ENCODE results near the gene TTLL13. TPM values are rescaled to one million over a fixed set of nuclear protein-coding genes. Genes with fewer than 3 reads are reported as not detected.
A peak's percentile ranks its signal among the peaks of the same experiment; 100 is the strongest.

TTLL13 gene, protein sequence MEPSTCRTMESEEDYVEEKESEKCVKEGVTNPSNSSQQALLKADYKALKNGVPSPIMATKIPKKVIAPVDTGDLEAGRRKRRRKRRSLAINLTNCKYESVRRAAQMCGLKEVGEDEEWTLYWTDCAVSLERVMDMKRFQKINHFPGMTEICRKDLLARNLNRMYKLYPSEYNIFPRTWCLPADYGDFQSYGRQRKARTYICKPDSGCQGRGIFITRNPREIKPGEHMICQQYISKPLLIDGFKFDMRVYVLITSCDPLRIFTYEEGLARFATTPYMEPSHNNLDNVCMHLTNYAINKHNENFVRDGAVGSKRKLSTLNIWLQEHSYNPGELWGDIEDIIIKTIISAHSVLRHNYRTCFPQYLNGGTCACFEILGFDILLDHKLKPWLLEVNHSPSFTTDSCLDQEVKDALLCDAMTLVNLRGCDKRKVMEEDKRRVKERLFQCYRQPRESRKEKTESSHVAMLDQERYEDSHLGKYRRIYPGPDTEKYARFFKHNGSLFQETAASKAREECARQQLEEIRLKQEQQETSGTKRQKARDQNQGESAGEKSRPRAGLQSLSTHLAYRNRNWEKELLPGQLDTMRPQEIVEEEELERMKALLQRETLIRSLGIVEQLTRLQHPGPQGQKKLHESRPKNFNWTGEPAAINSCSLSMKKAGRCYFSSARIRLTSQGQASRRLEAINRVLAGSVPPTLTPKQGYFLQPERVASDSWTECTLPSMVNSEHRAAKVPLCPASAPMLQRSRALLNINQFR
- total RNA-seq (2014; rRNA removed; shearing (Covaris generic)) = 0.10 and 0.43 TPM in 2 replicates
- polyA plus RNA-seq (2014; cell fraction: nucleus; rRNA removed) = 0.26 TPM in 1 of 2 replicates, not detected in the other

GRCh38 chr15:90249203-90249863 is at the start of gene TTLL13:
Gene TTLL13 (plus strand): TSS chr15:90249556. CDS start chr15:90250631, 1,075 bp downstream.
- peak; percentile 88 for DNase-seq (ENCODE audit: extremely low read depth, low read depth)

- DNase-seq (ENCODE audit: extremely low read depth, low read depth) = no peak
These were observed 48.7 kb upstream of the TTLL13 start for GRCh38 chr15:90200534-90201129.

DNA sequence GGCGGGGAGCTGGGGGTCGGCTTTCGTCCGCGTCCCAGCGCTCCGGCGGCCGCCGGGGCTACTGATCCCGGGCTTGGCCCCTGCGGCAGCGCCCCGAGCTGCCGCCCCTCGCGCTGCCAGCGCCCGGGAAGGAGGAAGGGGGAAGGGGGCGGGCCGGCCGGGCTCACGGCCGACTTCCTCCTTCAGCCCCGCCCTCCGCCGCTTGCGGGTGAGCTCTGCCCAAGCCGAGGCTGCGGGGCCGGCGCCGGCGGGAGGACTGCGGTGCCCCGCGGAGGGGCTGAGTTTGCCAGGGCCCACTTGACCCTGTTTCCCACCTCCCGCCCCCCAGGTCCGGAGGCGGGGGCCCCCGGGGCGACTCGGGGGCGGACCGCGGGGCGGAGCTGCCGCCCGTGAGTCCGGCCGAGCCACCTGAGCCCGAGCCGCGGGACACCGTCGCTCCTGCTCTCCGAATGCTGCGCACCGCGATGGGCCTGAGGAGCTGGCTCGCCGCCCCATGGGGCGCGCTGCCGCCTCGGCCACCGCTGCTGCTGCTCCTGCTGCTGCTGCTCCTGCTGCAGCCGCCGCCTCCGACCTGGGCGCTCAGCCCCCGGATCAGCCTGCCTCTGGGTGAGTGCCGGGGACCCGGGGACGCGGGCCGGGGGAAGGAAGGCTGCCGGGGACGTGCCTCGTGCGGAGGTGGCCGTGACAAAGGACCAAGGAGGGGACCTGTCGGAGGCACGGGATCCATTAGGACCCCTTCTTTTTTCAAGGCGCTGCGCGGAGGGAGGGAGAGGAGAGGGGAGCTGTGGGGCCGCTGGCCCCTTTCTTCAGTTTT is 48.0 kb upstream of the TTLL13 start, which contains the start of gene SEMA4B:
SEMA4B (plus strand) TSS at position 201 of the 814 bp plus-strand sequence; CDS start at position 450, 249 bp downstream.
- DNase-seq (ENCODE audit: extremely low read depth, low read depth) = no peak

DNA sequence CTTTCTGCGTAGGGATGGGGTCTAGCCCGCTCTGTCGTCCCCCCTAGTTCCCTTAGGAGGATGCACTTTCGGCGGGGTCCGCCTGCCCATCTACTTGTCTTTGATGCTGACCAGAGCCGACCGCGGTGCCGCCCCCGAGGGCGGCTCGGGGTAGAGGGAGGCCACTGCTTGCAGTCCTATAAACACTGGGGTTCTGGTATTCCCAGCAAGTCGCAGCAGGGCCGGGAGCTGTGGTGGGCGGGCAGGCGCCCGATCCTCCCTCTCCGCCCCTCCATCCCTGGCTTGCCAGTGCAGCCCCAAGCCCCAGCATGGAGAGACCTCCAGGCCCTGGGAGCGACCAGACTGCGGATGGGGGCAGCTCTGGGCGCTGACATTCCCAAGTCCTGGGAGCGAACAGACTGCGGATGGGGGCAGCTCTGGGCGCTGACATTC is 47.4 kb upstream of the TTLL13 start:
- DNase-seq (ENCODE audit: extremely low read depth, low read depth) = no peak

GRCh38 chr15:90202929-90203328 is 46.4 kb upstream of the TTLL13 start:
- no peak for DNase-seq (ENCODE audit: extremely low read depth, low read depth)

DNA sequence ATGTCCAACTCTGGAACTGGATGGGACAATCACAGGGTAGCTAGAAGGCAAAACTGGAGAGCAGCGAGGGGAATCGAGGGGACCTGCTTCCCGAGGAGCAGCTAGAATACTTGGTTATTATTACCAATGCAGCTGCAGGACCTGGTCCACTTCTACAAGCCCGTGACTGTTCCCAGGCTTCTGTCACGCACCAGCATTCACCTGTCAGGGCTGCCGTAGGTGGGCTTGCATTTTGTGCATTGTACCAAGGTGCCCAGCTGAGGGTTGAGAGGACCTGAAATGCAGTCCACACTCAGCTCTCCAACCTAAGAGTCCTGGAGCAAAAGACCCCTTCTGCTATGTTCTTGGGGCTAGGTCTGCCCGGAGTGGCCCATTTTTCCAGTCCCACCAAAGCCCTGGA is 45.9 kb upstream of the TTLL13 start:
- no peak for DNase-seq (ENCODE audit: extremely low read depth, low read depth)

- no peak for DNase-seq (ENCODE audit: extremely low read depth, low read depth)
These were observed 45.4 kb upstream of the TTLL13 start for GRCh38 chr15:90203922-90204321.

DNA sequence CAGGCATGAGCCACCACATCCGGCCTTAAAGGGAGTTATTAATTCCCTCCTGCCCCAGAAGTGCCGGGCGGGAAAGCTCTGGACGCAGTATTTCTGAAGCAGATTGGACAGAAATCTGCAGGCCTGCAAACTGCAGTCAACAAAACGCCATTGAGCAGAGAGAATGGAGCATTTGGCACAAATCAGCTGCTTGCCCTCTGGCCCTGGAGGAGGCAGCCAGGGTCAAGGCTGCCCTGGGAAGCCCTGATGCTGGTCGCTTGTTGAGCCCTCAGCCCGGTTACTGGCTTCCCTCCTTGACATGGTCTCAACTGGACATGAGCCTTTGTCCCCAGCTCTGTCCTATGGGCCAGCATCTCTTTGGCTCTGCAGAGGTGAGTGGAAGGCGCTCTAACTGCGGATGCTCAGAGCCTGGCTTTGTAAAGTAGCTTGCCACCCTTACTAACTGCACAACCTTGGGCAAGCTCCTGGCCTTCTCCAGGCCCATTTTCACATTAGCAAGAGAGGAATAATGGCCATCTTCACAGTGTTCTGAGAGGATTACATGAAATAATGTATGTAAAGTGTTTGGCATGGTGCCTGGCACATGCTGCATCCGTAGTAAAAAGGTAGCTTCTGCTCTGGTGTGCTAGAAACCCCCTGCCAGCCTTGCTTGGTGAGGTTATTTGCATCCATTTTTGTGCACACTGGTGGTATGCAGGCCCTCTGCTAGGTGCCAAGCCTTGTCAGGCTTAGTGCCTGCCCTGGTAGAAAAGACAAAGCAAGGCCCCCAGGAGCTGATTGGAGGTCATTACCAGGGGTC is 44.1 kb upstream of the TTLL13 start:
- DNase-seq (ENCODE audit: extremely low read depth, low read depth) = no peak

DNA sequence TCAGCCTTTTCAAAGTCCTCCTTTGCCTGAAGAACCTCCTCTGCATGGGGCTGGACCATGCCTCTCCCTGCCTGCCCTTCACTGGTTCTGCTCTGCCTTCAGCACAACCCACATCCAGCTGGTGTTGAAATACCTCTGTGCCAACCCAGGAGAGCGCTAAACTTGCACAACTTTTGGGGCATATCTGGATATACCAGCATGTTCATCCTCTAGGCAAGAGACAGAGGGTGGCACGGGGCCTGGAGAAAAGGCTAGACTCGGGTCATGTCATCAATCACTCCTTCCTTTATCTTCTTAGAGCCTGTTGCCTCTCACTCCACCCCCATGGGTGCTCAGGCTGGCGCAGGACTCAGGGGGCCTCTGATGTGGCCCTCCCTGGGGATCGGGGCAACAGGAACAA is 43.5 kb upstream of the TTLL13 start:
- DNase-seq (ENCODE audit: extremely low read depth, low read depth) = no peak

GRCh38 chr15:90207252-90207651 is 42.1 kb upstream of the TTLL13 start:
- DNase-seq (ENCODE audit: extremely low read depth, low read depth) = no peak

- no peak for DNase-seq (ENCODE audit: extremely low read depth, low read depth)
These were observed 41.0 kb upstream of the TTLL13 start for GRCh38 chr15:90208356-90208755.

- no peak for DNase-seq (ENCODE audit: extremely low read depth, low read depth)
These were observed 39.8 kb upstream of the TTLL13 start for GRCh38 chr15:90209591-90209990.

DNA sequence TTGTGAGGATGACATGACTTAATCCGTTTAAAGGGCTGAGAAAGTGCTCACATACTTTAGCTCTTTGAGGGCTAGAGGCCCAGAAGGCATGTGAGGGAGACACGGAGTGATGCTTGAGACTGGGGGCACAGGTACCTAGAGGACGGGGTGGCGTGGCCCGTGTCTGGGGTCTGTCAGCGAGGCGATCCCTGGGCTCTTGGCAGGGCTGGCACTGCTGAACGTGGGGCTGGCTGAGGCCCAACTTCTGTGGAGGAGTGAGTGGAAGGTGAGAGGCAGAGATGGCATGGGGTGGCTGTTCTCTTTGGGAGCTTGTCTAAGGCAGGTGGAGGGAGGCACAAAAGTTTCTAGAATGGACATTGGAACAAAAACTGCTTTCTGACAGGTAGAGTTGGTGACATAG is 38.8 kb upstream of the TTLL13 start:
- DNase-seq (ENCODE audit: extremely low read depth, low read depth) = no peak

DNA sequence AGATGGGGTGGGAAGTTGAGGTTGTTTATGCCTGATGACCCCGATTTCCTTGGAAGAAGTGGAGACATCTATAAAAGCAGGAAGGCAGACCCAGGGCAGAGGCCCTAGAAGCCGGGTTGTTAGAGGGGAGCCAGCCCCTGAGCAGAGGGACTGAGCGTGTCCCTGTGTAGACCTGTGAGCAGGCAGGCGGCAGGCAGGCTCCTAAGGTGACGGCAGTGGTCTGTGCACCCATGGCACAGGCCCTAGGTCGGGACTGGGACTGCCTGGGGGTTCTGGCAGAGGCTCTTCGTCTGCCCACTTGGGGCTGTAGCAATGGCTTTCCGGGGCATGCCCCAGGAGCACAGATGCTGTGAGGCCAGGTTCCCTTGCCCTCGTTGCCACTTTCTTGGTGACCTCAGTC is 38.3 kb upstream of the TTLL13 start:
- DNase-seq (ENCODE audit: extremely low read depth, low read depth) = no peak

GRCh38 chr15:90211440-90212143 is 37.8 kb upstream of the TTLL13 start:
- no peak for DNase-seq (ENCODE audit: extremely low read depth, low read depth)

DNA sequence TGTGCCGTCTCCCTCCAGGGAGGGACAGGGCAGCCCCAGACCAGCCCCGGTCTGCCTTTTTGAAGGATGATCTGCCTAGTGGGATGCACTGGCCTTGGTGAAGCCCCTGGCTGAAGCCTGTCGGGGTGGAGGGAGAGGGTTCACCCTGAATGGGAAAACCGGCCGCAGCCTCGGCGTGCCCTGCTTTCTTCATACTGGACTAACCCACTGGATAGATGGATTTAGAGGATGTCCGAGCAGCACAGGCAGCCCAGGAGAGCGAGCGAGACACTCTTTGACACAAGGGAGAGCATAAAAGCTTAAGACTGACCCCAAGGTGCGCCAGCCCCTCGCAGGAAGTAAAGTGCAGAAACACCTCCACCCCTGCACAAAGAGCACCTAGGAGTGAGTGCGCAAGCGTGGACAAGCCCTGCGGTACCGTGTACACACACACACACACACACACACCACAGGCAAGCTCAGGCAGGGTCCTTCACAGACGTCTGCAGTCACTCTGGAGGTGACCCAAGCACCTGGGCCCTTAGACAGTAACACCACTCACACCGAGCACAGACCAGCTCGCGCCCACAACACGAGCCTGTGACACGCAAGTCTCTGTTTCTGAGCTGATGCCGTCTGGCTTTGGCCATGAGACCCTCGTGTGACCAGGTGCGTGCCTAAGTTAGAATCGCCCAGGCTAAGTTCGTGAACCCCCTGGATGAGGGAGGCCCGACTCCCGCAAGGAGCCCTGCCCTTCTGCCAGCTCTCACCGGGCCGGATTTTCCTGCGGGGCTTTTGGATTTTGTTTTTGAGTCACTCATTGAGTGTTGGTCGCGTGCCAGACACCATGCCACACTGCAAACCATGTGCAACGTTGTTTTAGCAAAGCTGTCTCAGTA is 36.9 kb upstream of the TTLL13 start:
- no peak for DNase-seq (ENCODE audit: extremely low read depth, low read depth)

DNA sequence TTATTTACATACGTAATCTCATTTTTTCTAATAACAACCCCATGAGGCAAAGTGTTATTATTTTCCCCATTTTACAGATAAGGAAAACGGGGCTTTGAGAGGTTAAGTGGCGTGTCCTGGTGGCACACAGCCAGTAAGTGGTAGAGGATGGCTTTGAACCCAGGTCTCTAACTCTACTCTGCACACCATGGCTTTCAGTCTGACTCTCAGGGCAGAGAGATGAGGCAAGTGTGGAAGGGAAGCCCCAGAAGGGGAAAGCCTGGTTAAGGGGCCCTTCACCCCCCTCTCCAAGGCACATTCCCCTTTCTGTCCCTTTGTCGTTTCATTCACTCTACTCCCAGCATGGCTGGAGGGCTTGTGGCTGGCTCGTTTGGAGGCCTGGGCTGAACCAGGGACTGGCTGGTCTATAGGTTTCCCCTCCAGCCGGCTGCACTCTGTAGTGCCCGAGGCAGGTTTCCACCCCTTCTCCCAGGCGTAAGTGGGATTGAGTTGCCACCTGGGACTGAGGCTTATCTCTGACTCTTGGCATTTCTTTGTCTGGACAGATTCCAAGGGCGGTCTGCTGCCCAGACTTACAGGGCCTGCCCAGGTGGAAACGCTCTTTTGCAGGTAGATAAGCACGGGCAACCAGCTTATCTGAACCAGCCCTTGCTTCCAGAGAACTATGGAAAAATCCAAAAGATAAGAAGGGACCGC is 36.1 kb upstream of the TTLL13 start:
- no peak for DNase-seq (ENCODE audit: extremely low read depth, low read depth)
